Ishikawa (cell line): ENCODE results near the gene SLC39A6.

Experiments
- EP300 ChIP-seq: IDR thresholded peaks from 2 replicates; pipeline ENCODE4 v1.6.1; 2012; ENCODE audit warnings: borderline replicate concordance
- MAX ChIP-seq: IDR thresholded peaks from 2 replicates; pipeline ENCODE4 v1.6.1; 2012
- REST ChIP-seq: IDR thresholded peaks from 2 replicates; pipeline ENCODE4 v1.6.1; 2012; ENCODE audit warnings: low read depth, mild to moderate bottlenecking
- TEAD4 ChIP-seq: IDR thresholded peaks from 2 replicates; pipeline ENCODE4 v1.6.1; 2012
- ZBTB7A ChIP-seq: IDR thresholded peaks from 2 replicates; pipeline ENCODE4 v1.6.1; 2012; ENCODE audit warnings: low read depth

GRCh38 chr18:36064027-36064808 lies 64.9 kb downstream of the SLC39A6 start:
- TF ChIP-seq ZBTB7A (no peak), TEAD4 (no peak), REST (no peak), EP300 (no peak), MAX (no peak)
